Measurements from ENCODE around the gene JAZF1. TPM values are rescaled to one million over a fixed set of nuclear protein-coding genes. Genes with fewer than 3 reads are reported as not detected.

JAZF1 gene
- polyA plus RNA-seq, 3 donors: 12.1 to 18.1 (median 17.2) TPM

DNA sequence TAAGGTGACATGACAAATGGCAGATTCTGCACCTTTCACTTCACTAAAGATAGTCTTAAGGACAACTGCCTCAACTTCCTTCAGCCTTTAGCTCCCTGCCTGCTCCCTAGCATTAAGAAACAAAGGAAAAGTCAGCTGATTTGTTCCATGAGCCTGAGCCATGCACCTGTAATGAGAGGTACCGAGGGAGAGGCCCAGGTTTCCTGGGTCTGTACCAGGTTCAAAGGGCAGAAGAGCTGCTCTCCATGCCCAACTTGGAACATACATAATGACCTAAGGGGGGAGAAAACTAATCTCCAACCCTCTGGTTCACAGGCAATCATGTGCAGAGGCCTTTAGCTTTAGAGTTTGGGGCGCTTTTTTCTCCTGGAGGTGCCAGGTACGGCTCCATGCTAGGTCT lies 111.2 kb downstream of the JAZF1 start:
- Histone ChIP-seq H3K9ac (ENCODE audit: insufficient read depth, low read length, poor library complexity, severe bottlenecking) (no peak overlapping the region), H3K4me3 (replicated peaks in 1 of 3; ENCODE audit: low read depth in 2 of 3, low read length in 3 of 3) (no peak overlapping the region), H2AFZ (ENCODE audit: insufficient read depth, low read depth, low read length, poor library complexity, severe bottlenecking) (no peak overlapping the region), H3K4me1 (ENCODE audit: control insufficient read depth in 1 of 2, insufficient read depth in 2 of 2, low read length in 2 of 2) (peaks cover 6 to 14% of the 10 kb centered on the region in 2 donors), H3K4me2 (replicated peaks; ENCODE audit: extremely low read depth, low read length, poor library complexity, severe bottlenecking) (no peak overlapping the region), H3K27ac (ENCODE audit: low read depth in 1 of 2, low read length in 2 of 2) (peak overlapping the region in 1 of 2 donors; percentile 6), H3K36me3 (replicated peaks in 1 of 2; ENCODE audit: control insufficient read depth in 1 of 2, insufficient read depth in 2 of 2, low read length in 2 of 2) (peaks cover 4 to 8% of the 10 kb centered on the region in 2 donors), H4K20me1 (ENCODE audit: insufficient read depth, low read length) (peaks cover 55% of the 10 kb centered on the region), H3K9me3 (replicated peaks in 1 of 2; ENCODE audit: control insufficient read depth in 1 of 2, insufficient read depth in 1 of 2, low read length in 2 of 2) (no peaks in the 10 kb centered on the region), H3K27me3 (ENCODE audit: control insufficient read depth in 2 of 2, insufficient read depth in 2 of 2, low read length in 2 of 2) (no peaks in the 10 kb centered on the region), H3K79me2 (ENCODE audit: insufficient read depth, low read length) (peaks cover 36% of the 10 kb centered on the region)
- H3K9me3 Mint-ChIP-seq: no peaks in the 10 kb centered on the region
- peak overlapping the region in 1 of 7 donors; percentile 21 for H3K27ac Mint-ChIP-seq
- H3K4me1 Mint-ChIP-seq: peaks cover 22% of the 10 kb centered on the region
- H3K36me3 Mint-ChIP-seq: peaks cover 33% of the 10 kb centered on the region in 2 donors
- no peaks in the 10 kb centered on the region for H3K27me3 Mint-ChIP-seq (ENCODE audit: low read depth in 3 of 3)
- 100% methylated on average over 2 of the region's 3 CpGs for WGBS (ENCODE audit: insufficient coverage)
- DNase-seq: no peak
- no peak overlapping the region for H3K4me3 Mint-ChIP-seq
- TF ChIP-seq, protein P1, sequence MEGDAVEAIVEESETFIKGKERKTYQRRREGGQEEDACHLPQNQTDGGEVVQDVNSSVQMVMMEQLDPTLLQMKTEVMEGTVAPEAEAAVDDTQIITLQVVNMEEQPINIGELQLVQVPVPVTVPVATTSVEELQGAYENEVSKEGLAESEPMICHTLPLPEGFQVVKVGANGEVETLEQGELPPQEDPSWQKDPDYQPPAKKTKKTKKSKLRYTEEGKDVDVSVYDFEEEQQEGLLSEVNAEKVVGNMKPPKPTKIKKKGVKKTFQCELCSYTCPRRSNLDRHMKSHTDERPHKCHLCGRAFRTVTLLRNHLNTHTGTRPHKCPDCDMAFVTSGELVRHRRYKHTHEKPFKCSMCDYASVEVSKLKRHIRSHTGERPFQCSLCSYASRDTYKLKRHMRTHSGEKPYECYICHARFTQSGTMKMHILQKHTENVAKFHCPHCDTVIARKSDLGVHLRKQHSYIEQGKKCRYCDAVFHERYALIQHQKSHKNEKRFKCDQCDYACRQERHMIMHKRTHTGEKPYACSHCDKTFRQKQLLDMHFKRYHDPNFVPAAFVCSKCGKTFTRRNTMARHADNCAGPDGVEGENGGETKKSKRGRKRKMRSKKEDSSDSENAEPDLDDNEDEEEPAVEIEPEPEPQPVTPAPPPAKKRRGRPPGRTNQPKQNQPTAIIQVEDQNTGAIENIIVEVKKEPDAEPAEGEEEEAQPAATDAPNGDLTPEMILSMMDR (IDR thresholded peaks at IDR 0.05): no peak
- intact Hi-C loops (cut with micrococcal nuclease): no loop called here

DNA sequence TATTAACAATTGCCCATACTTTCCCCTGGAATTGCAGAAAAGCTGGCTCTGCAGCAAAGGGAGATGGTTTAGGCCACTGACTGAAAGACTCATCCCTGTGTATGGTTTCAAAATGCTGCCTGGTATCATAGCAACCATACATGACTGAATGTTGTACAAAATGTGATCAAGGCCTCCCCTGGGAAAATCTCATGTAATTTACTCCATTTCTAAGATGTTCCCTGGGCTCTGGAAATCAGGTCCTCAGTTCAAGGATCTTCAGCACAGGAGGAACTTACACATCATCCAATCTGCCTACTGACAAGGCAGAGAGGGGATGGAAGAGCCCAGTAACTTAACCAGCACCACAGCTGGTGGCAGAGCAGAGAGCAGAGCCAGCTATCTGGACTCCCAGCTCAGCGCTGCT lies 111.8 kb downstream of the JAZF1 start:
- 100% methylated on average over 1 of the region's 1 CpG for WGBS (ENCODE audit: insufficient coverage)

More for the DNA sequence above, 111.8 kb downstream of the JAZF1 start:
- no peak overlapping the region for H3K4me2 ChIP-seq (replicated peaks; ENCODE audit: extremely low read depth, low read length, poor library complexity, severe bottlenecking)
- H3K4me3 ChIP-seq (replicated peaks in 1 of 3; ENCODE audit: low read depth in 2 of 3, low read length in 3 of 3): no peak overlapping the region
- Mint-ChIP-seq H3K27me3 (ENCODE audit: low read depth in 3 of 3) (no peaks in the 10 kb centered on the region), H3K27ac (peak overlapping the region in 1 of 7 donors; percentile 57), H3K9me3 (no peaks in the 10 kb centered on the region), H3K4me3 (no peak overlapping the region), H3K4me1 (peaks cover 26% of the 10 kb centered on the region), H3K36me3 (peaks cover 33% of the 10 kb centered on the region in 2 donors)
- H3K27ac ChIP-seq (ENCODE audit: low read depth in 1 of 2, low read length in 2 of 2): peak overlapping the region in 1 of 2 donors; percentile 6
- H3K9ac ChIP-seq (ENCODE audit: insufficient read depth, low read length, poor library complexity, severe bottlenecking): no peak overlapping the region
- no peak overlapping the region for H2AFZ ChIP-seq (ENCODE audit: insufficient read depth, low read depth, low read length, poor library complexity, severe bottlenecking)
- intact Hi-C loops (cut with micrococcal nuclease): no loop called here
- H3K27me3 ChIP-seq (ENCODE audit: control insufficient read depth in 2 of 2, insufficient read depth in 2 of 2, low read length in 2 of 2): no peaks in the 10 kb centered on the region
- peaks cover 55% of the 10 kb centered on the region for H4K20me1 ChIP-seq (ENCODE audit: insufficient read depth, low read length)
- TF ChIP-seq, protein P1 (IDR thresholded peaks at IDR 0.05): no peak
- peaks cover 35% of the 10 kb centered on the region for H3K79me2 ChIP-seq (ENCODE audit: insufficient read depth, low read length)
- H3K36me3 ChIP-seq (replicated peaks in 1 of 2; ENCODE audit: control insufficient read depth in 1 of 2, insufficient read depth in 2 of 2, low read length in 2 of 2): peaks cover 4 to 8% of the 10 kb centered on the region in 2 donors
- DNase-seq: no peak
- H3K4me1 ChIP-seq (ENCODE audit: control insufficient read depth in 1 of 2, insufficient read depth in 2 of 2, low read length in 2 of 2): peaks cover 7 to 17% of the 10 kb centered on the region in 2 donors
- H3K9me3 ChIP-seq (replicated peaks in 1 of 2; ENCODE audit: control insufficient read depth in 1 of 2, insufficient read depth in 1 of 2, low read length in 2 of 2): no peaks in the 10 kb centered on the region
